GM15510 (cell line): ENCODE data around the gene JTB.

Experiments used
- POLR2A ChIP-seq: IDR thresholded peaks from 3 replicates; pipeline ENCODE4 v1.6.1; 2011; ENCODE audit warnings: borderline replicate concordance; ENCODE audit not compliant: insufficient read length; ENCODE audit errors: extremely low read depth

The JTB gene

DNA sequence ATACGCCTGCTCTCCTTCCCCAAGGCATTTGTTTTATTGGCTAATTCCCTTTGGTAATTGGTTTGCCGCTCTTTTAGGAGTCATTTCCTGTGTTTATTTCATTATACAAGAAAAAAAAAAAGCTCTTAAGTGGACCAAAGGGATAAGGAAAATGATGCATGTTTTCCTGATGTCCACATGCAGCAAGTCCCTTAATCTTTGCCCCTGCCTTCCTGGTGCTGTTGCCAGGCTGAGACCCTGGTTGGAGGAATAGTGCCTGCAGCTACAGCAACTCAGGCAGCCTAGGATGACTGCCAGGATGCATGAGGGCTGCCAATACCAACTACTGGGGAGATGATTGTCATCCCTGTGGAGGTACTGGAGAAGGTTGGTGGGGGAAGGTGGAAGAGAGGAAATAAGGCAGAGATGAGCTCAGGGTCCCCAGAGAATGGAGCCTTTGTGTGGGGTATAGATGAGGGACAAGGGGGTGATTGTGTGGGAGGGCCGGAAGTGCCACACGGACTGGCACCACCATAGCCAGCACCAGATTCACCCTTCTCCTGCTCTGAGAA, 48.6 kb downstream of the JTB start:
- no peak for TF ChIP-seq POLR2A

DNA sequence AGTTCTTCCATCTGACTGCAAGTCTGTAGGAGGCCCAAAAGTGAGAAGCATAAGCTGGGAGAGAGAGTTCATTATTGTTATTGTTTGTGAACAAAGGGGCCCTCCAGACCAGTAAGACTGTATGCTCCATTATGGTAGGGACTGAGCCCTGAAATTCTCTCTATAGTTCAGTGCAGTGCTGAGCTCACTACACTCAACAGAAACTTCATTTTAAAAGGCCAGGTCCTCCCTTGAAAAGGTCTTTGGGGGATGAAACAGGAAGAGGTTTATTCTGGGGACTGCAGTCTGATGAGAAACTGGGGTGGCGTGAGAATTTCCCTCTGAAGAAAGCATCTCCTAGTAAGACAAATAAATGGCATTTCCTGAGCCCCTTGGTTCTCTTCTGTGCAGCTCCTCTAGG, 49.2 kb downstream of the JTB start:
- no peak for TF ChIP-seq POLR2A

DNA sequence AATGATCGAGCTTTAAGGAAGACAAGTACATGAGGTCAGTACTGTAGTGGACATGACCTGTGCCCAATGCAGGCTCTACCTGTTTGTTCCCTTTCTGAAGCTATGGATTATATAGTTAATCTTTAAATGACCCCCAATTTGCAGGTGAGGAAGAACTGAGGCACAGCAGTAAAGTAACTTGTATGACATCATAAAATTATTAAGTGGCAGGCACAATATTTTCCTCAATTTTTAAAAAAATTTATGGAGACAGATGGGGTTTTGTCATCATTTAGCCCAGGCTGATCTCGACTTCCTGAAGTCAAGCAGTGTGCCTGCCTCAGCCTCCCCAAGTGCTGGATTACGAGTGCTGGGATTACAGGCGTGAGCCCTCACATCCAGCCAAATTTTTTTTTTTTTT, 51.1 kb downstream of the JTB start:
- TF ChIP-seq POLR2A, result no peak
